Measurements from ENCODE around the gene SKP1. TPM values are rescaled to one million over a fixed set of nuclear protein-coding genes. Genes with fewer than 3 reads are reported as not detected.

The SKP1 gene
- total RNA-seq, 1 donor = 229 TPM

DNA sequence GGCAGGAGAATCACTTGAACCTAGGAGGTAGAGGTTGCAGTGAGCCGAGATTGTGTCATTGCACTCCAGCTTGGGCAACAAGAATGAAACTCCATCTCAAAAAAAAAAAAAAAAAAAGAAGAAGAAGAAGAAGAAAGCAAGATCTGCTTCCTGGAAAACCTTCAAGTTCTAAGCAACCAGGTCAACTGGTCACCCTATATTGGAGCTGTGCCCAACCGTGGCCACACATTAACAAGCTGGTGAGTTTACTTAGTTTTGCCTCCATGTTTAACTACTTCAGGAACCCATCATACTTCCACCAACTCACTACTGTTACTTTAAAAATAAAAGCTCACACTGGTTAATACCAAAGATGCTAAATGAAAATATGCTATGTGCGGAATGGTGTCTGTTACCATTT lies 12.3 kb upstream of the SKP1 start:
- no peaks in the 10 kb centered on the region for H3K27me3 ChIP-seq (ENCODE audit: insufficient read depth, low read length)
- no peak overlapping the region for H3K4me3 ChIP-seq (ENCODE audit: low read length)
- no peaks in the 10 kb centered on the region for H3K4me1 ChIP-seq (ENCODE audit: insufficient read depth, low read length)
- H3K9me3 ChIP-seq (ENCODE audit: low read depth, low read length) = no peaks in the 10 kb centered on the region

DNA sequence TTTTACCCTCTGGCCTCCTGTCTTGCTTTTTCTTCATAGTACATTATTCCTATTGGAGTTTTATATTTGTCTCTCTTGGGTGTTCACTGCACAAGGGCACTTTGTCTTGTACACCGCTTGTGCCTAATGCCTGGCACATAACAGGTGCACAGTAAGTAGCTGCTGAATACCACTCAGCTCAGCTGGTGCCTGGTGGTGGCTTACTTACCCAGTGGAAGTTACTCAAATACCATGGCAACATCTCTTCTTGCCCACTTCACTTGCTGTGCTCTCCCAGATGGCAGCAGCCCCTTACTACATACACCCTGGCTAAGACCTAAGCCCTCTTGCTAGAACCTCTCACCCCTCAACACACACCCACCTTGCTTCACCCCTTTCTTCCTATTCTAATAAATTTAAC lies 11.3 kb upstream of the SKP1 start:
- Histone ChIP-seq H3K27me3 (ENCODE audit: insufficient read depth, low read length) (no peaks in the 10 kb centered on the region), H3K9me3 (ENCODE audit: low read depth, low read length) (no peaks in the 10 kb centered on the region), H3K4me1 (ENCODE audit: insufficient read depth, low read length) (no peaks in the 10 kb centered on the region), H3K4me3 (ENCODE audit: low read length) (no peak overlapping the region)

GRCh38 chr5:134184155-134185135 lies 7.7 kb upstream of the SKP1 start:
- no peaks in the 10 kb centered on the region for H3K9me3 ChIP-seq (ENCODE audit: low read depth, low read length)
- no peak overlapping the region for H3K4me3 ChIP-seq (ENCODE audit: low read length)
- H3K4me1 ChIP-seq (ENCODE audit: insufficient read depth, low read length) = no peaks in the 10 kb centered on the region
- no peaks in the 10 kb centered on the region for H3K27me3 ChIP-seq (ENCODE audit: insufficient read depth, low read length)

DNA sequence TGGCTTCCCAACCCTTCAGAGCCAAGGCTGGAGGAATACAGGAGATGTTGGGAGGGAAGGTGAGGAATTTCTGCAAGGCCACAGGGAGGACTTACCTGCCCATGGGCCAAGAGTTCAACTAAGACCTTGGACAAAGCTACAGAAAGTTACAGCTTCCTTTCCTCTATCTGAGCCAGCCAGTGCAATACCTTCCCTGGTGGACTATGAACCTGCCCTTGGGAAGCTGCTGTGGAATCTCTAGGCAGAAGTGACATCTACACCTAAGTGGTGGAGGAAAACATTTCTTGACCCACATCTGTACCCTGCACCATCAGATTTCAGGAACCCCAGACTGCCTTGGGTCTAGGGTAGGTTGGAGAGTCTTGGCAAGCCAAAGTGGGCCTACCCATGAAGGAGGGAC lies 6.7 kb upstream of the SKP1 start:
- Histone ChIP-seq H3K27me3 (ENCODE audit: insufficient read depth, low read length) (no peaks in the 10 kb centered on the region), H3K9me3 (ENCODE audit: low read depth, low read length) (no peaks in the 10 kb centered on the region), H3K4me1 (ENCODE audit: insufficient read depth, low read length) (no peaks in the 10 kb centered on the region), H3K4me3 (ENCODE audit: low read length) (no peak overlapping the region)

GRCh38 chr5:134178096-134178419 lies 1.3 kb upstream of the SKP1 start:
- Histone ChIP-seq H3K27me3 (ENCODE audit: insufficient read depth, low read length) (no peaks in the 10 kb centered on the region), H3K4me3 (ENCODE audit: low read length) (no peak overlapping the region), H3K4me1 (ENCODE audit: insufficient read depth, low read length) (peaks cover 28% of the 10 kb centered on the region), H3K9me3 (ENCODE audit: low read depth, low read length) (no peaks in the 10 kb centered on the region)

- H3K27me3 ChIP-seq (ENCODE audit: insufficient read depth, low read length) = no peaks in the 10 kb centered on the region
- H3K9me3 ChIP-seq (ENCODE audit: low read depth, low read length) = no peaks in the 10 kb centered on the region
- peak overlapping the region; percentile 94 for H3K4me3 ChIP-seq (ENCODE audit: low read length)
- peaks cover 28% of the 10 kb centered on the region for H3K4me1 ChIP-seq (ENCODE audit: insufficient read depth, low read length)
These were observed 782 bp upstream of the SKP1 start for GRCh38 chr5:134177369-134178095.

DNA sequence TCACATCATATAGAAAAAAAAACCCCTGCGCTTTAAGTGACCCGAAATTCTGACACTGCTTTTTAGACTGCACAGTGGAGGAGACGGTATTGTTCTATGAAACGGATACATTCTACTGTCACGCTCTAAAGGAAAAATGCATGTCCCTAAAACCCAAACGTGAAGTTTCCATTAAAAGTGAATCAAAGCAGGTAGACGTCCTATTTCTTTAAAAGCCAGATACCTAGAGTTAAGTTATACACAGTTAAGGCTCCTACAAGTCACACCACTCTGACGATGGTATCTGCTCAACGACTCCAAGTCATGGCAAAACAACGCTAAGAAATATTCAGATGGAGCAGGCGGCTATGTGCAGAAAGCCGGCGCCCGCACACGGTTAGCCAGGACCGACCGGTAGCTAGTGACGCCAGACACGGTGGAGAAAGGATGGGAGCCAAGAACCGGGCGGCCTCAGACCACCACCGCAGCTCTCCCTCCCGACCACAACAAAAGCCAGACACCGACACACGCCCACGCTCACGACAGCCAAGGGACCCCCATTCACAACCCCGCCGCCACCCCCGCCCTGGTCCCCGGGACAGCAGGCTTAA lies 734 bp downstream of the SKP1 start:
- Histone ChIP-seq H3K4me1 (ENCODE audit: insufficient read depth, low read length) (peaks cover 28% of the 10 kb centered on the region), H3K9me3 (ENCODE audit: low read depth, low read length) (no peaks in the 10 kb centered on the region), H3K4me3 (ENCODE audit: low read length) (peak overlapping the region; percentile 94), H3K27me3 (ENCODE audit: insufficient read depth, low read length) (no peaks in the 10 kb centered on the region)

DNA sequence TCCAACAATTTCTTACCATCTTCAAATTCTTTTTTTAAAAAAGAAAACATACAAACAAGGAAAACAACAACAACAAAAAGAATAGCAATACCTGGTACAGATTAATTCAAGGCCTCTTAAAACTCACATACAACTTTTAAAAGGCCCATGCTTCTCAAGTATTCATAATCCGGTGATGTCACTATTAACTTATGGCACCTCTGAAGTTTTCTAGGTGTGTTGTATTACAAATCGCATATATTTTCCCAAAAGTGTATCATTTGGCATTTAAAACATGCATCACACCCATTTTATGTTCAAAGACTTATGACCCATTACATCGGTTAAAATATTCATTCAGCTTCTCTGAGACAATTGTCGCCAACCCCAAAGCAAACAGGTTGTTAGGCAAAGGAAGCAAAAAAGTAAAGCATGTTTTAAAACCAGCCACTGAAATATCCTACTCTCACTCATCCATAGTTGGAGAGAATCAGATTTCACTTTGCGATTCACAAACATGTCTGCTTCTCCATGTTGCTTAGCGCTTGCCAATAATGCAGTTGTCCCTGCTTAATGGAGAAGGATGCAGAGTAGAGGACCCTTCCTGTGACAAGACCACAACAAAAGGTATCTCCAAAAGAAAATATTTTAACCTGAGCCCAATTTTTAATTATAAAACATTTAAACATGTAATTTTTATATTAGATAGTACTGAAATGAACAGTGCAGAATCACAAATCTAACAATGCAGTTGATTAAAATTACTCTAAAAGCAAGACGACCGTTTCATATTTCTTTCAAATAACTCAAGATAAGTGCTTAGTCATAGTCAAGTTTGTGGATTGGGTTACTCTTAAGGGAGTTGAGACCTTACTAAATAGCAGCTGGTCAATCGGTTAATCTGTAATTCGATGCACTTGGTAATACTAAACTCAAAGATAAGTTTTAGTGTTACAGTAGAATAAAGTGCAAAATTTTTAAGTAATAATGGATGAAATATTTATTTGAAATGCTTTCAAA lies 1.6 kb downstream of the SKP1 start:
- H3K4me1 ChIP-seq (ENCODE audit: insufficient read depth, low read length) = peaks cover 28% of the 10 kb centered on the region
- H3K9me3 ChIP-seq (ENCODE audit: low read depth, low read length) = no peaks in the 10 kb centered on the region
- peak overlapping the region; percentile 94 for H3K4me3 ChIP-seq (ENCODE audit: low read length)

DNA sequence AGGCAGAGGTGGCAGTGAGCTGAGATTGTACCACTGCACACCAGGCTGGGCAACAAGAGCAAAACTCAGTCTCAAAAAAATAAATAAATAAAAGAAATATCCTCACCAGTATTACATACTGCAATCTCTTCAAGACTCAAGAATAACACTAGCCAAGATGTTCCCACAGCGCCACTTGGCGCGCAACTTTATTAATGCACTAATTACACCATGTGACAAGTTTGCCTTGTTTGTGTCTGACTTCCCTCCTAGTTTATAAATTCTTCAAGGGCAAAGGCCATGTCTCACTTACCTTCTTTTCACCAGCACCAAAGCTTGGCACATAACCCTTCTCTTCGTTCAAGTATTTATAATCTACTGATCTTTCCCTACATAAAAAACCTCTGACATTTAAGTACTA lies 4.8 kb downstream of the SKP1 start:
- Histone ChIP-seq H3K4me3 (ENCODE audit: low read length) (no peak overlapping the region), H3K9me3 (ENCODE audit: low read depth, low read length) (no peaks in the 10 kb centered on the region), H3K27me3 (ENCODE audit: insufficient read depth, low read length) (no peaks in the 10 kb centered on the region), H3K4me1 (ENCODE audit: insufficient read depth, low read length) (peaks cover 21% of the 10 kb centered on the region)

More for the DNA sequence above, 1.6 kb downstream of the SKP1 start:
- no peaks in the 10 kb centered on the region for H3K27me3 ChIP-seq (ENCODE audit: insufficient read depth, low read length)

DNA sequence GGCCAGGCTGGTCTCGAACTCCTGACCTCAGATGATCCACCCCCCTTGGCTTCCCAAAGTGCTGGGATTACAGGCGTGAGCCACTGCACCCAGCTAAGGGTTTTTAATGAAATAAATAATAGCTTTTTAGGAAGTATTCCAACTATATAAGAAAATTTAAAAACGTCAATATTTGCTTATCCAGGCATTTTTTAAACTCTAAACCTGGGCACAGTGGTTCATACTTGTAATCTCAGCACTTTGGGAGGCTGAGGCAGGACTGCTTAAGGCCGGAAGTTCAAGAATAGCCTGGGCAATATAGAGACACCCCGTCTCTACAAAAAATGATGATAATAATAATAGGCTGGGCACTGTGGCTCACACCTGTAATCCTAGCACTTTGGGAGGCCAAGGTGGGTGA lies 14.2 kb downstream of the SKP1 start:
- no peaks in the 10 kb centered on the region for H3K4me1 ChIP-seq (ENCODE audit: insufficient read depth, low read length)
- H3K9me3 ChIP-seq (ENCODE audit: low read depth, low read length) = no peaks in the 10 kb centered on the region

GRCh38 chr5:134161513-134162395 lies 15.0 kb downstream of the SKP1 start:
- H3K4me1 ChIP-seq (ENCODE audit: insufficient read depth, low read length) = no peaks in the 10 kb centered on the region
- H3K27me3 ChIP-seq (ENCODE audit: insufficient read depth, low read length) = no peaks in the 10 kb centered on the region
- no peaks in the 10 kb centered on the region for H3K9me3 ChIP-seq (ENCODE audit: low read depth, low read length)
- no peak overlapping the region for H3K4me3 ChIP-seq (ENCODE audit: low read length)

More for the DNA sequence above, 14.2 kb downstream of the SKP1 start:
- Histone ChIP-seq H3K4me3 (ENCODE audit: low read length) (no peak overlapping the region), H3K27me3 (ENCODE audit: insufficient read depth, low read length) (no peaks in the 10 kb centered on the region)

- H3K9me3 ChIP-seq (ENCODE audit: low read depth, low read length) = no peaks in the 10 kb centered on the region
- H3K27me3 ChIP-seq (ENCODE audit: insufficient read depth, low read length) = no peaks in the 10 kb centered on the region
- H3K4me3 ChIP-seq (ENCODE audit: low read length) = no peak overlapping the region
- peaks cover 14% of the 10 kb centered on the region for H3K4me1 ChIP-seq (ENCODE audit: insufficient read depth, low read length)
These were observed 23.1 kb downstream of the SKP1 start for GRCh38 chr5:134153657-134154056.

DNA sequence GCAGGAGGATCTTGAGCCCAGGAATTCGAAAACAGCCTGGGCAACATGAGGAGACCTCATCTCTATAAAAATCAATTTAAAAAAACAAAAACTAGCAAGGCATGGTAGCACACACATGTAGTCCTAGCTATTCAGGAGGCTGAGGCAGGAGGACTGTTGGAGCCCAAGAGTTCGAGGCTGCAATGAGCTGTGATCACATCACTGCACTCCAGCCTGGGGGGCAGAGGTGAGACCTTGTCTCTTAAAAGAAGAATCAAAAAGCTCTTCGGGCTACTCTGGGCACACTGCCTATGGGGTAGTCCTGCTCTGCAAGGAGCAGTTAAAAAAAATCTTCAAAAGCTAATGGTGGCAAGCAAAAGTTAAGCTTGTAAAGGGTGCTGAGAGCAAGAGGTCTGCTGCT lies 23.5 kb downstream of the SKP1 start:
- no peaks in the 10 kb centered on the region for H3K27me3 ChIP-seq (ENCODE audit: insufficient read depth, low read length)
- H3K4me1 ChIP-seq (ENCODE audit: insufficient read depth, low read length) = peaks cover 14% of the 10 kb centered on the region
- no peak overlapping the region for H3K4me3 ChIP-seq (ENCODE audit: low read length)
- no peaks in the 10 kb centered on the region for H3K9me3 ChIP-seq (ENCODE audit: low read depth, low read length)

Measured in mononuclear cell (primary cell).